NCI-H1694 (cell line): Measurements from ENCODE around the gene NUP43.
"Not testable (repeated sequence)": the region's sequence is repeated elsewhere in the genome, so short reads cannot be mapped to it uniquely, and the experiment has no call there.

Experiments used
- DNase-seq: peaks from one replicate; lab custom pipeline; 2025; lab: John Stamatoyannopoulos, UW

NUP43 gene

DNA sequence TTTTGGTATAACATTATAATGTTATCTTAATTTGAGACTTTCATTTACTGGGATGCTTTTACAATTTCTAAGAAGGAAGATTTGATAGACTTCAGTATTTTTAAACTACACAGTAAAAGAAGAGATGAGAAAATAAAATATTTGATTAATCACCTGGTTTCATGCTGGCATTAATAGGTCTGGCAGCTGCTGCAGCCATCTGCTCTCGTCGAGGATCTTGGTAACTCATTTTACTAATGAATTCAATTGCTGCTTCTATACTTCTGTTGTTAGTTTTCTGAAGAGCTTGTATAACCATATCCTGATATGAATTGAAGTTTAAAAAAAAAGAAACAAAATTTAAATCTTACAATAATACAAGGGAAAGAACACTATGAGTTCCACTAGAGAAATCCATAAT lies 51.4 kb downstream of the NUP43 start:
- DNase-seq: peak; percentile 59

DNA sequence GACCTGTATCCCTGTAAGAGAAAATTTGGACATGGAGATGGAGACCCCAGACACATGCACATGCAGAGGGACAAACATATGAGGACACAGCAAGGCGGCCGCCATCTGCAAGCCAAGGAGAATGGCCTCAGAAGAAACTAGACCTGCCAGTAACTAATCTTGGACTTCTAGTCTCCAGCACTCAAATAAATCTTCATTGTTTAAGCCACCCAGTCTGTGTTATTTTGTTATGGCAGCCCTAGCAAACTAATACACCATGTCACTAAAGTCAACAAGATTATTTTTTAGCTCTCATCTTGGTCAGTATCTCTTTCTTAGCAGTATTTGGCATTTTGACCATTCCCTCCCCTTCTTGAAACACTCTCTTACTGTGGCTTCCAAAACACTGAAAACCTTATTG lies 55.1 kb downstream of the NUP43 start:
- DNase-seq: no peak

DNA sequence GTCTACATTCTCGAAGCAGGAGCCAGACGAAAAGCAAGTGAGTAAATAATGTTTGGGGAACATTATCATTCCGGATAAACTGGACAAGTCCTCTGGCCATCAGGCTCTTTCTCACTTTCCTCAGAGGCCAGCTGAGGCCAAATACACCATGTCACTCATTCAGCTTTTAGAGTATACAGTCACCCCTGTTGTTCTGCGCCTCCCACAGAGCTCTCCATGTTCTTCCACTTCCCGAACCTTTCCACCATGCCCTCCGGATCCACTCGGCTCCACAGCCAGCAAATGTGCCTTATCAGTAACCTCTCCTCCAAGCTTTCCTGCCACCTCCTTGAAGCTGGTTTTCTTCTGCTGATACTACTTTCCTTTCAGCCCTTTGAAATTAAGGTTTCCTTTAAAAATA lies 60.1 kb downstream of the NUP43 start:
- no peak for DNase-seq

DNA sequence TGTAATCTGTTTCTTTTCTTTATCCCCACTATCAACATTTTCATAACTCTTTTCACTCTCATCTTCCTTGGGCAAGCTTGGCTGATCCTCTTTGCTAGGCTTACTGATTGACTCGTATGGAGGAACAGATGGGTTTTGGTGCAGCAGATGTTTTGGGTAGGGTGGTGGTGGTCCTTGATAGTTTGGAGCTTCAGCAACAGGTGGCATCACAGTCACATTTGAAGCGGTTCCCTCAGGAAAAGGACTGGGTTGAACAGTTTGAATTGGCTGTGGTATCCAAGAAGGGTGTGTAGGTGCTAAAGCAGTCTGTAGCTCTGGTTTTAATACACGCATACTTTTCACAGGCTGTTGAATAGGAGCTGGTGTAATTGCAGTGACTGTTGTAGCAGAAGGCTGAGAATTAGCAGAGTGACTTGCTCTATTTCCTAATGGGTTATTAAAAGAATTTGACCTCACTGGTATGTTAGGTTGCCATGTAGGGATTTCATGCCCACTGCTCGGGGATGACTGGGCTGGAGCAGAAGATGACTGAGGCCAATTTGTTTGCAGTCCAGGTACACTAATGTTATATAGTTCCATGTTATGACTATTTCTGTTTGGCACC lies 63.0 kb downstream of the NUP43 start:
- peak; percentile 96 for DNase-seq

DNA sequence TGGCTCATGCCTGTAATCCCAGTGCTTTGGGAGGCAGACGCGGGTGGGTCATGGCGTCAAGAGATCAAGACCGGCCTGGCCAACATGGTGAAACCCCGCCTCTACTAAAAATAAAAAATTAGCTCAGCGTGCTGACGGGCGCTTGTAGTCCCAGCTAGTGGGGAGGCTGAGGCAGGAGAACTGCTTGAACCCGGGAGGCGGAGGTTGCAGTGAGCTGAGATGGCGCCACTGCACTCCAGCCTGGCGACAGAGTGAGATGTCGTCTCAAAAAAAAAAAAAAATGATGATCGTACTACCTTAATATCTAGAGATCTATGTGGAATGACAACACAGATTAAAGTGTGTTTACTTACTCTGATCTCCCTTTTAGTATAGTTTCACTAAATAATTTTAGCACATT lies 64.5 kb downstream of the NUP43 start:
- DNase-seq: not testable (repeated sequence)

DNA sequence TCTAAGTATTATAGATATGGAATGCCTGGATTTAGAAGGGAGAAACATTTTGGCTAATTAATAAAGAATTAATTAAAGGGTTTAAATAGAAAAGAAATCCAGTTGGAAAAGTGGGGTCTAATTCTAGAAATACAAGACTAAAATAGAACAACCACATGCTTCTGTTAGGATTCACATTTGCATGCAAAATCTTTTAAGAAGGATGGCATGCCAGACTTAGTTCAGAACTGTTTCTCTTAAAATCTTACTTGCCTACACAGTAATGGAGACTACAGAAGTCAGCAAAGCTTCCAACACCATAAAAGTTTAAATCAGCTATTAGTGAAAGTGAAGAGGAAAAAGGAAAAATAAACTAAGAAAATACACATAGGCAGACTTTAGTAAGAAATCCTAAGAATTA lies 65.1 kb downstream of the NUP43 start:
- no peak for DNase-seq

DNA sequence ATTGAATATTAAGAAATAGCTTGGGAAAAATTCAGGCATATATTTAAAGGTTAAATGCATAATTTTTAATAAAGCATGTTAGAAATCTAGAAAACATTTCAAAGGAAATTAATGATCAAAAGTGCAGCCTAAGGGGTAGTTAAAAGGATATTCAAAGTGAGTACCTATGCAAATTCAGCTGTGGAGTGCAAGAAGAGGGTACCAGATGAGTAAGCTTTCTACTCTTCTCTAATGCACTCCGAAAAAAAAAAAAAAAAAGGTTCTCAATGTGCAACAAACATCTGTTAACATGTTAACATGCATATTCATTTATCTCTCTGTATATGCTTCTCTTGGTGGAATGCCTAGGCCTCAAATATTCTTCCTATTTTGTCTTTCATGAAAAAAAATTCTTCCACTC lies 65.8 kb downstream of the NUP43 start:
- DNase-seq: no peak
